Activated B cell treated with CpG ODN at 0.5 μM for 24 hours (primary cell): Measurements from ENCODE around the gene PANK2. TPM values are rescaled to one million over a fixed set of nuclear protein-coding genes. Genes with fewer than 3 reads are reported as not detected.

ENCODE experiments used
- ATAC-seq: fragments of 200-7000 bp; cut with Tn5 transposase; one replicate; pipeline ENCODE4 v1.10.0; 2021; ENCODE audit warnings: low read depth, mild to moderate bottlenecking, moderate library complexity
- CTCF ChIA-PET: fragments of 350-600 bp; sonication (Branson Sonifier 250); formaldehyde crosslinking; loops from one replicate; lab custom pipeline; 2021; ENCODE audit warnings: antibody characterized with exemption; lab: Charles Lee
- POLR2A ChIA-PET: fragments of 350-600 bp; sonication (Branson Sonifier 250); formaldehyde crosslinking; loops from one replicate; lab custom pipeline; 2021; ENCODE audit warnings: antibody characterized with exemption; lab: Charles Lee
- DNase-seq: peaks from one replicate; pipeline ENCODE4 v3.0.0; 2022
- H3K27ac Mint-ChIP-seq: one replicate; pipeline ENCODE4 v1.8.0; 2020; ENCODE audit warnings: mixed read lengths
- H3K27me3 Mint-ChIP-seq: one replicate; pipeline ENCODE4 v1.8.0; 2021; ENCODE audit warnings: mixed read lengths
- H3K36me3 Mint-ChIP-seq: one replicate; pipeline ENCODE4 v1.8.0; 2021; ENCODE audit warnings: low read depth, mixed read lengths
- H3K4me1 Mint-ChIP-seq: one replicate; pipeline ENCODE4 v1.8.0; 2021; ENCODE audit warnings: mixed read lengths
- H3K4me3 Mint-ChIP-seq: one replicate; pipeline ENCODE4 v1.8.0; 2020; ENCODE audit warnings: mild to moderate bottlenecking, mixed read lengths
- H3K9me3 Mint-ChIP-seq: one replicate; pipeline ENCODE4 v1.8.0; 2020; ENCODE audit warnings: mixed read lengths
- intact Hi-C: fragments of 100-400 bp; cut with micrococcal nuclease; formaldehyde crosslinking; loops from one replicate; pipeline ENCODE4 v1.15.1; 2024
- total RNA-seq: library from RNA; stranded (reverse); gene quantifications from 2 replicates; pipeline ENCODE4 v1.2.3, GENCODE V29; 2022
- TF ChIP-seq, protein P1 (sequence below): fragments of 200-600 bp; IDR thresholded peaks from one replicate; pipeline ENCODE4 v1.8.0; 2022; ENCODE audit warnings: antibody characterized with exemption, mild to moderate bottlenecking

PANK2 gene
- total RNA-seq, 1 donor from 2014 or later = 55.0 TPM

- ATAC-seq = no peak
- H3K27me3 Mint-ChIP-seq = no peaks in the 10 kb centered on the region
- peaks cover 10% of the 10 kb centered on the region for H3K4me1 Mint-ChIP-seq
- H3K27ac Mint-ChIP-seq = no peak overlapping the region
- intact Hi-C loops = no loop called here
- CTCF ChIA-PET = no interaction called here
- H3K36me3 Mint-ChIP-seq = peaks cover 56% of the 10 kb centered on the region
- no peak overlapping the region for H3K4me3 Mint-ChIP-seq
- DNase-seq = no peak
- POLR2A ChIA-PET = interaction anchor here (0.6 kb wide), 1 partner anchor 7 kb away, joined by 6 read pairs; no protein-coding TSS in a partner anchor
- TF ChIP-seq, protein P1, sequence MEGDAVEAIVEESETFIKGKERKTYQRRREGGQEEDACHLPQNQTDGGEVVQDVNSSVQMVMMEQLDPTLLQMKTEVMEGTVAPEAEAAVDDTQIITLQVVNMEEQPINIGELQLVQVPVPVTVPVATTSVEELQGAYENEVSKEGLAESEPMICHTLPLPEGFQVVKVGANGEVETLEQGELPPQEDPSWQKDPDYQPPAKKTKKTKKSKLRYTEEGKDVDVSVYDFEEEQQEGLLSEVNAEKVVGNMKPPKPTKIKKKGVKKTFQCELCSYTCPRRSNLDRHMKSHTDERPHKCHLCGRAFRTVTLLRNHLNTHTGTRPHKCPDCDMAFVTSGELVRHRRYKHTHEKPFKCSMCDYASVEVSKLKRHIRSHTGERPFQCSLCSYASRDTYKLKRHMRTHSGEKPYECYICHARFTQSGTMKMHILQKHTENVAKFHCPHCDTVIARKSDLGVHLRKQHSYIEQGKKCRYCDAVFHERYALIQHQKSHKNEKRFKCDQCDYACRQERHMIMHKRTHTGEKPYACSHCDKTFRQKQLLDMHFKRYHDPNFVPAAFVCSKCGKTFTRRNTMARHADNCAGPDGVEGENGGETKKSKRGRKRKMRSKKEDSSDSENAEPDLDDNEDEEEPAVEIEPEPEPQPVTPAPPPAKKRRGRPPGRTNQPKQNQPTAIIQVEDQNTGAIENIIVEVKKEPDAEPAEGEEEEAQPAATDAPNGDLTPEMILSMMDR = no peak
- no peaks in the 10 kb centered on the region for H3K9me3 Mint-ChIP-seq
Measured at GRCh38 chr20:3925113-3925695, 36.0 kb downstream of the PANK2 start.

DNA sequence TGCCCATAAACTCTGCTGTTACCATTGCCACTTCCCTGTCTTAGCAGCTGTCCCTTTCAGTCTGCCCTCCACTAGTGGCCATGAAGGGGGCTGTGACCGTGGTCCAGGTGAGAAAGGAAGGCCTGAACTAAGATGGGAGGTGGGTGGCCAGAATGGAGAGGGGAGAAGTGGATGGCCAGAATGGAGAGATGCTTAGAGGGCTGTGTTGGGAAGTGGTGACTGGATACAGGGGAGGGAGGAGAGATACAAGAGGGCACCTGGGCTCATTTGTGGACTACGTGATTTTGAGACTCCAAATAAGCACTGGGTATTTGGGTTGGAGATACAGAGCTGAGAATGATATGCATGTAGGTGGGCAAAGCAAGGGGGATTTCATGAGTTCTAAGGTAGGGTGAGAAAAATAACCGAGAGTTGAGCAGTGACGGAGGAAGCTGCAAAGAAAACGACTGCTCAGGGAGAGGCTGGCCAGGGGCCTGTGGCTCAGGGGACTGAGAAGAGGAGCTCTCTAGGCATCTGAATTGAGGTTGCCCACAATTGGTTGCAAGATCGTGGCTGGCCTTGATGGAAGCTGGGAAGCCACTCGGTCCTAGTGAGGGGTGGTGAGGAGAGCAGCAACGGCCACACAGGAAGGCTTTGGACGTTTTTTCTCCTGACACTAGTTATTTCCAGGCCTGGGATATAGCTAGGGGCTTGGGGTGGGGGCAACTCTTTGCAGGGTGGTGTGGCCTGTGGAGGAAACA is 36.9 kb downstream of the PANK2 start:
- Mint-ChIP-seq H3K9me3 (no peaks in the 10 kb centered on the region), H3K27ac (no peak overlapping the region), H3K27me3 (no peaks in the 10 kb centered on the region), H3K36me3 (peaks cover 50% of the 10 kb centered on the region), H3K4me3 (no peak overlapping the region), H3K4me1 (peaks cover 10% of the 10 kb centered on the region)
- intact Hi-C loops = no loop called here
- POLR2A ChIA-PET = no interaction called here
- ATAC-seq (no peak), DNase-seq (no peak)
- CTCF ChIA-PET = no interaction called here
- TF ChIP-seq, protein P1 = no peak

- CTCF ChIA-PET = interaction anchor here (1.5 kb wide), 1 partner anchor 157 kb away, joined by 3 read pairs; no protein-coding TSS in a partner anchor
Measured at GRCh38 chr20:3927486-3928291, 38.5 kb downstream of the PANK2 start.

DNA sequence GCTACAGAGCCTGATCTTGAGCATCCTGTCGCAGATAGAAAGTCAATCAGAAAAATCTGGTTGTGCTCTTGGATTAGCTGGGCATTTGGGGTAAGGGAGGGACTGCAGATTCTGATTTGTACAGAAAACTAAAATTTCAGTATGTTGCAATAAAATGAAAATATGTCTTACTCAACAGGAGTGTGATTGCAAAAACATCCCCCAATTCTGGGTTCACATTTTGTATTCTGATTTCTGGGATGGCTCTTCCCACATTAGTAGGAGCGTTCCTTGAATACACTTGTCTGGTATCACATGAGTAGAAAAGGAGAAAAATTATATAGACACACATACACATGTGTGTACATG is 40.5 kb downstream of the PANK2 start:
- Mint-ChIP-seq H3K4me3 (no peak overlapping the region), H3K9me3 (no peaks in the 10 kb centered on the region), H3K27ac (no peak overlapping the region), H3K27me3 (no peaks in the 10 kb centered on the region), H3K36me3 (peaks cover 25% of the 10 kb centered on the region), H3K4me1 (peaks cover 10% of the 10 kb centered on the region)
- intact Hi-C loops = no loop called here
- TF ChIP-seq, protein P1 = no peak
- CTCF ChIA-PET = no interaction called here
- POLR2A ChIA-PET = no interaction called here
- no peak for DNase-seq
- ATAC-seq = no peak

More at GRCh38 chr20:3927486-3928291, 38.5 kb downstream of the PANK2 start:
- intact Hi-C loops = no loop called here
- peaks cover 8% of the 10 kb centered on the region for H3K4me1 Mint-ChIP-seq
- ATAC-seq = no peak
- H3K36me3 Mint-ChIP-seq = peaks cover 36% of the 10 kb centered on the region
- H3K4me3 Mint-ChIP-seq = no peak overlapping the region
- POLR2A ChIA-PET = interaction anchor here (0.8 to 1.2 kb wide), 2 partner anchors 16 to 38 kb away, joined by 3 to 5 read pairs; no protein-coding TSS in a partner anchor
- TF ChIP-seq, protein P1 = no peak
- DNase-seq = no peak
- H3K27me3 Mint-ChIP-seq = no peaks in the 10 kb centered on the region
- no peaks in the 10 kb centered on the region for H3K9me3 Mint-ChIP-seq
- H3K27ac Mint-ChIP-seq = peak overlapping the region; percentile 27
